HG02884 (cell line): Measurements from ENCODE around the gene ANKRD11.
"Not testable (repeated sequence)": the region's sequence is repeated elsewhere in the genome, so short reads cannot be mapped to it uniquely, and the experiment has no call there.

Experiments
- ATAC-seq: cut with Tn5 transposase; IDR thresholded peaks from one replicate; pipeline ENCODE4 v1.9.1; 2021; ENCODE audit warnings: mild to moderate bottlenecking, moderate library complexity; ENCODE audit not compliant: unreplicated experiment

The ANKRD11 gene

GRCh38 chr16:89453501-89454321 lies 36.6 kb downstream of the ANKRD11 start:
- no peak for ATAC-seq

- ATAC-seq, result no peak
Observed at GRCh38 chr16:89452925-89453324, 37.4 kb downstream of the ANKRD11 start.

DNA sequence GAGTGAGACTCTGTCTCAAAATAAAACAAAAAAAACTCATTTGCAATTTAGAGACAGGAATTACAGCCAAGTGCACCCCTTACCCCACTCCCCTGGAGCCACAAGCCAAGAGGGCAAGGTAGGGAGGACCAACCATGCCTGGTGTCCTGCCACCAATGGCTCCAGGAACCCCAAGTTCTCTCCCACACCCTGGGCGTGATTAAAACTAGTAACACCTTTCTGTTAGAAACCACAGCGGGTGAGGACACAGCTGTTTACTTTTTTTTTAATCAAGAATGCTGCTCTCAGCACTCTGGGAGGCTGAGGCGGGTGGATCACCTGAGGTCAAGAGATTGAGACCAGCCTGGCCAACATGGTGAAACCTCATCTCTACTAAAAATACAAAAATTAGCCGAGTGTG lies 38.1 kb downstream of the ANKRD11 start:
- ATAC-seq, result no peak

DNA sequence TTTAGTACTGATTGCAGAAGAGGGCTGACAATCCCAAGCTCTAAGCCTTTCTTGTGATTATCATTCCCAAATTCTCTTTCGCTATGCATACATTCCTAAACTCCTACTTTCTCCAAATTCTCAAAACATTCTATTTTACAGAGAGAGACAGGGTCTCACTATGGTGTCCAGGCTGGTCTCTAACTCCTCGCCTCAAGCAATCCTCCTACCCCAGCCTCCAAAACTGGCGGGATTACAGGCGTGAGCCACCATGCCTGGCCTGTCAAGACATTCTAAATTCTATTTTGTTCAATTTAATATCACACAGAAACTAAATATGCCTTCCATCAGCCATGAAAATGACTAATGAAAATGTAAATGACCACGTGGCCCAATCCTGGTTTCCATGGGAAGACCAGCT lies 39.8 kb downstream of the ANKRD11 start:
- no peak for ATAC-seq

GRCh38 chr16:89449726-89450335 lies 40.5 kb downstream of the ANKRD11 start:
- ATAC-seq, result no peak

DNA sequence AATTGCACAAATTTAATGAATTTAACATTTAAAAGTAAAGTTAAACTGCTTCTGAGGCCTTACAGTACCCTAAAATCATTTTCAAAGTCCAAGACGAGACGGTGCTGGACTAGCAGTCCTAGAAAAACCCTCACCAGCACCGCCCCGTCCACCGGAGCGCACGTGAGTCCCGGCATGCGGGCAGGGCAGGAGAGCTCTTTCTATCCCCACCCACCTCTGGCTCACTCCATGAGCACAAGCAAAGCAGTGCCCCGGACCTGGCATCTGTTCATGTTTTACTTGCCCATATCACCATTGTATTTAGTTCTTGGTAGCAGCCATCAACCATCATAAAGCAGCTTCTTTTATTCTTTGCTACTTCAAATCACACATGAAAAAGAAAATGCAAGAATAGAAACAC lies 41.7 kb downstream of the ANKRD11 start:
- ATAC-seq, result no peak

- ATAC-seq, result no peak
Observed at GRCh38 chr16:89446975-89447293, 43.4 kb downstream of the ANKRD11 start.

DNA sequence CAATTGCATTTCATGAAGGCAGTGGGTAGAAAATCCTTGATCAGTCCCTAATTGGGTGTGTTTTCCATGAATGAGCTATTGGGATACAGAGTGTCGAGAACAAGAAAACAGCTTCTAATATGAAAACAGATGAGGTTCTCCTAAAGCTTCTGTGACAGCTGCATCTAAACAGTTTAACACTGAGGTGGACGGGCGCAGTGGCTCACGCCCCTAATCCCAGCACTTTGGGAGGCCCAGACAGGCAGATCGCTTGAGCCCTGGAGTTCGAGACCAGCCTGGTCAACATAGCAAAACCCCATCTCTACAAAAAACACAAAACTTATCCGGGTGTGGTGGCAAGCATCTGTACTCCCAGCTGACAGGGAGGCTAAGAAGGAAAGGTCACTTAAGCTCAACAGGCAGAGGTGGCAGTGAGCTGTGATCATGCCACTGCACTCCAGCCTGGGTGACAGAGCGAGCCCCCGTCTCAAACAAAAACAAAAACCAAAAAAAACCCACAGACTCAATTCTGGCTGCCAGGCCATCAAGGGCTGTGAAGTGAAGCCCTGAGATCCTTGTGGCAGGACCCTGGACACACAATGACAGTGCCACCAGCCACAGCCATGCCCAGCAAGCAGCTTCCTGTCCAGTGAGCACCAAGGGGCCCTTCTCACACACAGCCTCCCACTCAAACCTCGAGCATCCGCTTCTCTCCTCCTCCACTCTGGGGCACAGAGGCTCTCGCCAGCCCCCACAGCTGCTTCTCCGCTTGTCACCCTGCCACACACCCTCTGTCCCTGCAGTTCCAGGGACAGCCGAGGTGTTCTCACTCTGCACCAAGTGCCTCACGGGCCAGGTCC lies 44.0 kb downstream of the ANKRD11 start:
- ATAC-seq, result no peak

DNA sequence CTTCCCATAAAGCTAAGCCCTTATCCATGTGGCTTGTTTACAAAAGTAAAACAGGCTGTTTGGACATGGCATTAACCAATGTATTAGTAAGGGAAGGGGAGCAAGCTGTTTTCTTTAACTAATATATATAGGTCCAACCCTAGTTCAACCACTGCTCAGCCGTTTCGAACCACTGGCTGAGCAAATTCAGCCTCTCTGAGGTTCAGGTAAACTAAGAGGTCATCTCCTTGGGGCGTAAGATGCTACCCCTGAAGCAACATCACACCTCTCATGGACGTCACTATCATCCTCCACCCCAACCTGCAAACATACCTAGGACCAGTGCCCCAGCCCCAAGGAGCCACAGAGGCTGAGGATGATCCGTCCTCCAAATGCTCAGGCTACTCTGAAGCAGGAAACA lies 45.2 kb downstream of the ANKRD11 start:
- ATAC-seq, result no peak

GRCh38 chr16:89444728-89445127 lies 45.6 kb downstream of the ANKRD11 start:
- ATAC-seq, result no peak

- ATAC-seq, result no peak
Observed at GRCh38 chr16:89444151-89444723, 46.1 kb downstream of the ANKRD11 start.

GRCh38 chr16:89443727-89444084 lies 46.7 kb downstream of the ANKRD11 start:
- ATAC-seq, result no peak

DNA sequence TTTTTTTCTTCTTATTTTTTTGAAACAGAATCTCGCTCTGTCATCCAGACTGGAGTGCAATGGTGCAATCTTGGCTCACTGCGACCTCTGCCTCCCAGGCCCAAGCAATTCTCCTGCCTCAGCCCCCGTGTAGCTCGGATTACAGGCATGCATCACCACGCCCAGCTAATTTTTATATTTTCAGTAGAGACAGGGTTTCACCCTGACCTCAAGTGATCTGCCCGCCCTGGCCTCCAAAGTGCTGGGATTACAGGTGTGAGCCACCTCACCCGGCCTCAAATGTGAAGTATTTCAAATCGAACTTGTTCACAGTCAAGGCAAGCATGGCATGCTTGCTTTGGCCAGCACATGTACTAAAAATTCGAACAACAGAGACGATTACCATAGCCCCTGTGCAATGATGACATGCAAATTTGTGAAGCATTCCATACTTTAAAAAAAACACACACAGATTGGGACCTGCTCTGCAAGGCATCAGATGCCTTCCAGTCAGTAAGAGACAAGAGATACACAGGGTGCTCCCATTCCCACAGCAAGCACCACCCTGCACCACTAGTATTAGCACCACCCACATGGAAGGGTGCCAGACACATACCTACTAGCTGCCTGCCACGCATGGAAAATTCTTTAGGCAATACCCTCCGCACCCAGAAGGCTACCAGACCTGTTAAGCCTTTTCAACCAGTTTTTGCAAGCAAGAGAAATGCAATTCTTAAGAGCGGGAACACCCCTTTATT lies 47.2 kb downstream of the ANKRD11 start:
- no peak for ATAC-seq

DNA sequence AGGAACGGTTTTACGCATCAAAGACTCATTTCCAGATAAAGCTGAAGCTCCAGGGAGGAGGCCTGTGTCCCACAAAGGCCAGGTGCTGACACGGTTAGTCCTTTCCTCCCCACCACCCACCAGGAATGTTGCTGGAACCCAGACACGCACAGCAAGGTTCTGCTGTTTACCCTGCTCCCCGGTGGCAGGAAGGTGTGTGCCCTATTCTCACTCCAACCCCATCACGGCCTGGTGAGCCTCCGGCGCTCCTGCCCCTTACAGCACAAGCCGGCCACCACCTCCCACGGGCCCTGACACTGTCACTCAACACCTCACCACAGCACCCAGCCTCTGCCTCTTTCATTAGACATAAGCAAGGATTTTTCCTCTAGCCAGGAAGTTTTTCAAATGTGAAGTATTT lies 47.8 kb downstream of the ANKRD11 start:
- ATAC-seq, result no peak

DNA sequence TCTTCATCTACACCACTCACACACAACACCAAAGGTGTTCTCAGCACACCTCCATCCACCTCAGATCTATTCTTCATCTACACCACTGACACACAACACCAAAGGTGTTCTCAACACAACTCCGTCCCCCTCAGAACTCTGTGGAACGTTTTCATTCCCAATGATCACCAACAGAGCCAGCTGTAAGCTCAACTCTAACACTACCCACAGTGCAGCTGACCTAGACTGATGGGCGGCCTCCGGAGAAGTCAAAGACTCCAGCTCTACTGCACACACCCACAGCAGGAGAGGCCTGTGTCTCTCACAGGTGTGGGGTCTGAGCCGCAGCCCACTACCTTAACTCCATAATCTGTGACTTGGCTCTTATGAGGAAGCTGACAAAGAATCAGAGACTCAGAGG lies 50.7 kb downstream of the ANKRD11 start:
- no peak for ATAC-seq

DNA sequence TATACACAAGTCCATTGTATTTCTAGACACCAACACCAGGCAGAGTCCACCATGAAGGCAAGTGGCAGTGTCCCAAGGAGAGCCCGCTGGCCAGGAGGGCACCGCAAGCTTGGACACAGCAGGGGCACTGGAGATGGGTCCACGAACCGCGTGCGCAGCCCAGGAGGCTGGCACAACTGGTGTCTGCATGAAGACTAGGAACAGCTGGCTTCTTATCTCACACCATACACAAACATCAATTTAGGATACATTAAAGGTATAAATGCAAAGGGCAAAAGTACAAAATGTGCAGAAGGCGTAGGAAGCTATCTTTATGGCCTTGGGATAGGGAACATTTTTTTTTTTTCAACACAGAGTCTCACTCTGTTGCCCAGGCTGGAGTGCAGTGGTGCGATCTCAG lies 52.4 kb downstream of the ANKRD11 start:
- ATAC-seq, result no peak

DNA sequence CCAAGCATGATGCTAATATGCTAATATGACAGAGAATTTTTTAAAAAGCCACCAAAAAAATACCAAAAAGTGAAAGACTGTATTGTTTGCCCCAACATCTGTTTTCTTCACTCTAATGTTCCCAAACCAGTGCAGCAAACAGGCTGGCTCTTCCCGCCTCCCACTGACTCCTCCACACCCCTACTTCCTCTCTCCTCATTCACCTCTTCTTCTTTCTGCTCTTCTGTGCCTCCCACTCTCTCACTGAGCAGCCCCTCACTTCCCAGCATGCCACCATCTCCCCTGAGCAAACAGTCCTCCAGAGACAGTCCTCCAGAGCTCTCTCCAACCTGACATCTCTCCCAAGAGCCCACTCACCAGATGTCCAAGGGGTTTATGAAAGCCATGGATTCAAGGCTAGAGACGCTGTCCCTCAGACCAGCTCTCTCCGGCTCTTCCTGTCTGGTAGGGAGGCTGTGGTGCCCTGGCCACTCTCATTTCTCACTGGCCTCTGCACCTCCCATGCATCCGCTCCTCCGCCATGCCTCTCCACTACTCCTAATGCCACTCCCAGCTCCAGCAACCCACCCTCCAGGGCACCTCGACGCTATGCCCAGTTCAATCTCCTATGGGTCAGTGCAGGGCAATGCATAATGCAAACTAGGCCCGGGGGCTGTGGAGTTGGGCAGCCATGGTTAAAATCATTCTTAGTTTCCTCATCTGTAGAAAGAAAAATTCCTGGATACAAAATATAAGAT lies 52.9 kb downstream of the ANKRD11 start:
- ATAC-seq, result no peak

GRCh38 chr16:89436366-89436765 lies 54.0 kb downstream of the ANKRD11 start:
- no peak for ATAC-seq

DNA sequence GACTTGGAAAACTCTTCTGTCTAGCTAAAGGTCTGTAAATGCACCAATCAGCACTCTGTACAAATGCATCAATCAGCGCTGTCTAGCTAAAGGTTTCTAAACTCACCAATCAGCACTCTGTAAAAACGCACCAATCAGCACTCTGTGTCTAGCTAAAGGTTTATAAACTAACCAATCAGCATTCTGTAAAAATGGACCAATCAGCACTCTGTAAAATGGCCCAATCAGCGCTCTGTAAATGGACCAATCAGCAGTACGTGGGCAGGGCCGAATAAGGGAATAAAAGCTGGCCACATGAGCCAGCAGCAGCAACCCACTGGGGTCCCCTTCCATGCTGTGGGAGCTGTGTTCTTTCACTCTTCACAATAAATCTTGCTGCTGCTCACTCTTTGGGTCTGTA lies 55.3 kb downstream of the ANKRD11 start:
- ATAC-seq, result not testable (repeated sequence)

DNA sequence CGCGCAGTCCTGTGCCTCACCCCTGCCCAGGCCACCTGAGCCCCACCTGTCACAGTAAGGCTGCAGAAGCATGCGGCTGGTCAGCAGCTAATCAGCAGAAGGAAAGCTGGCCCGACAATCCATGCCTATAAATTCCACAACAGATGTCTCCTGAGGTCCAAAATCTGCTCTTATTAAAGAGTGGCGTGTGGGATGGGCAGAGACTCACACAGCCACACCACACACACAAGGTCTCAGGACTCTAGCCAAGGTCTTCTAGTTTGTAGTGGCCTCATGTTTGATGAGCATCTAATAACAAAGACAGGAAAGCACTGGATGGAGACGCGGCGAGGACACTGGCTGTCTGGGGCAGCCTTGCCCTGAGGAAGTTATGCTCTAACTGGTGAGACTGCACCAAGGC lies 55.9 kb downstream of the ANKRD11 start:
- no peak for ATAC-seq
